Panc1 (cell line): ENCODE data around the gene FHAD1. TPM values are rescaled to one million over a fixed set of nuclear protein-coding genes. Genes with fewer than 3 reads are reported as not detected.

Experiments
- ATAC-seq: fragments of 200-7000 bp; cut with Tn5 transposase; 2 replicates; pipeline ENCODE4 v1.9.1; 2020; ENCODE audit warnings: mild to moderate bottlenecking, moderate library complexity
- BruUV-seq: library from RNA; stranded (reverse); fragments of 400-500 nt; replicated peaks from 2 replicates; lab custom pipeline; 2021; lab: Mats Ljungman, UMichigan
- CTCF ChIA-PET: fragments of 300-600 bp; sonication (Branson Sonifier 250); formaldehyde crosslinking; loops from one replicate; lab custom pipeline; 2022; ENCODE audit warnings: antibody characterized with exemption; lab: Charles Lee
- POLR2A ChIA-PET: fragments of 300-600 bp; sonication (Branson Sonifier 250); formaldehyde crosslinking; loops from one replicate; lab custom pipeline; 2022; ENCODE audit warnings: antibody characterized with exemption; lab: Charles Lee
- DNase-seq: peaks from one replicate; pipeline ENCODE4 v3.0.0-alpha.2; 2010; ENCODE audit warnings: low read depth, low spot score
- H3K27ac ChIP-seq: 2 replicates; pipeline ENCODE4 v1.5.1; 2011; ENCODE audit warnings: mild to moderate bottlenecking, low read length, inconsistent platforms
- H3K27me3 ChIP-seq: fragments of 200-500 bp; sonication (Bioruptor generic); 2 replicates; pipeline ENCODE4 v1.6.0; 2014; ENCODE audit warnings: low read length, inconsistent platforms; ENCODE audit not compliant: control insufficient read depth, insufficient read depth
- H3K36me3 ChIP-seq: fragments of 200-500 bp; sonication (Bioruptor generic); 2 replicates; pipeline ENCODE4 v1.5.1; 2014; ENCODE audit warnings: inconsistent platforms, mild to moderate bottlenecking, low read length, moderate library complexity; ENCODE audit not compliant: control insufficient read depth, insufficient read depth
- H3K4me1 ChIP-seq: 2 replicates; pipeline ENCODE4 v1.5.1; 2011; ENCODE audit warnings: inconsistent platforms, mild to moderate bottlenecking, low read length, moderate library complexity; ENCODE audit not compliant: control insufficient read depth, insufficient read depth
- H3K4me3 ChIP-seq, 2 experiments: 2 replicates each; pipeline ENCODE4 v1.5.1; 2011 to 2012; ENCODE audit warnings: low read depth in 2 of 2, low read length in 2 of 2, mild to moderate bottlenecking in 2 of 2, inconsistent platforms in 1 of 2, moderate library complexity in 1 of 2
- H3K9me3 ChIP-seq: fragments of 200-500 bp; sonication (Bioruptor generic); 2 replicates; pipeline ENCODE4 v1.5.1; 2014; ENCODE audit warnings: low read depth, mild to moderate bottlenecking, inconsistent platforms, low read length, moderate library complexity; ENCODE audit not compliant: control insufficient read depth, insufficient read depth
- POLR2AphosphoS5 ChIP-seq: IDR thresholded peaks from 2 replicates; pipeline ENCODE4 v1.6.1; 2012; ENCODE audit warnings: mild to moderate bottlenecking, low read depth, low read length, moderate library complexity
- SIN3A ChIP-seq: IDR thresholded peaks from 2 replicates; pipeline ENCODE4 v1.6.1; 2012; ENCODE audit warnings: low read depth, mild to moderate bottlenecking, low read length, moderate library complexity, borderline replicate concordance; ENCODE audit not compliant: insufficient read depth
- TCF7L2 ChIP-seq: IDR thresholded peaks from 2 replicates; pipeline ENCODE4 v1.6.1; 2011; ENCODE audit warnings: mild to moderate bottlenecking, low read depth, low read length, inconsistent platforms
- in situ Hi-C: cut with HindIII; loops from 2 replicates; pipeline ENCODE4 v1.10.0; 2016; ENCODE audit warnings: low sequenced_read_pairs, low pct_unique_long_range_greater_than_20kb
- intact Hi-C: fragments of 100-400 bp; cut with micrococcal nuclease; formaldehyde crosslinking; loops from one replicate; pipeline ENCODE4 v1.10.0; 2022; ENCODE audit not compliant: unreplicated experiment
- total RNA-seq: library from RNA; stranded (reverse); gene quantifications from one replicate; pipeline ENCODE4 v1.2.1, GENCODE V29; 2021; ENCODE audit not compliant: unreplicated experiment
- TF ChIP-seq, protein P1 (sequence below): fragments of 450-650 bp; IDR thresholded peaks from 2 replicates; pipeline ENCODE4 v1.5.1; 2017; ENCODE audit warnings: mild to moderate bottlenecking
- TF ChIP-seq, protein P2 (sequence below), 2 experiments: IDR thresholded peaks; 2 replicates each; pipeline ENCODE4 v1.6.1; 2011 to 2012; ENCODE audit warnings: low read depth in 2 of 2, control low read depth in 1 of 2, low read length in 1 of 2, mild to moderate bottlenecking in 1 of 2, moderate library complexity in 1 of 2; ENCODE audit not compliant: insufficient read depth in 1 of 2

The FHAD1 gene
- total RNA-seq, 1 experiment from 2014 or later = 0.23 TPM

DNA sequence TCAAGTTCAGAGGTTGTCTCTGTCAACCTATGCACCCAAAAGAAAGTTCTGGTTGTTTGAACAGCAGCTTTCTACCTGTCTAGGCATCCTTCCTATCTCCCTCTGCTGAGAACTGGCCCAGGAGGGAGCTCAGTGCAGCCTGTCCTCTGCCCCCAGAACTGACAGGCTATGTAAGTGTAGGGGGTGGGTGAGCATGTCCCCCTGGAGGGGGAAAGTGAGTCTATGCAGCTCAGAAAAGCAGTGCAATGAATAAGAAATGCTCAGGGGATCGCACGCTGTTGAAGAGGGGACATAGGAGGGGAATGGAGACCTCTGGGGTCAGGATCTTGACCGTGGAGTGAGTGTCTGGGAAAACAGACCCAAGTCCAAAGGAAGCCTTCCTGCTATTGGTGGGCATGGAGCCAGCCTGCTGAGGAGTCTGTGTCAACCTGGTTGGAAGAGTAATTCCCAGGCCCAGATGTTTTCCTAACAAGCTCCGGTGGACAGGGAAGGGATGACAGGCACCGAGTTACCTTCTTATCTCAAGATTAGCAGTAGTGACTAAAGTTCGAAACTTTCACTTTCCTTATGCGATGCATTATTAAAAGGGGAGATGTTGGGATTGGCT is 26.1 kb upstream of the FHAD1 start:
- POLR2A ChIA-PET = interaction anchor here (0.6 to 0.7 kb wide), 2 partner anchors 13 to 24 kb away, joined by 3 read pairs; no protein-coding TSS in a partner anchor
- ATAC-seq = no peak
- H3K36me3 ChIP-seq = no peaks in the 10 kb centered on the region

DNA sequence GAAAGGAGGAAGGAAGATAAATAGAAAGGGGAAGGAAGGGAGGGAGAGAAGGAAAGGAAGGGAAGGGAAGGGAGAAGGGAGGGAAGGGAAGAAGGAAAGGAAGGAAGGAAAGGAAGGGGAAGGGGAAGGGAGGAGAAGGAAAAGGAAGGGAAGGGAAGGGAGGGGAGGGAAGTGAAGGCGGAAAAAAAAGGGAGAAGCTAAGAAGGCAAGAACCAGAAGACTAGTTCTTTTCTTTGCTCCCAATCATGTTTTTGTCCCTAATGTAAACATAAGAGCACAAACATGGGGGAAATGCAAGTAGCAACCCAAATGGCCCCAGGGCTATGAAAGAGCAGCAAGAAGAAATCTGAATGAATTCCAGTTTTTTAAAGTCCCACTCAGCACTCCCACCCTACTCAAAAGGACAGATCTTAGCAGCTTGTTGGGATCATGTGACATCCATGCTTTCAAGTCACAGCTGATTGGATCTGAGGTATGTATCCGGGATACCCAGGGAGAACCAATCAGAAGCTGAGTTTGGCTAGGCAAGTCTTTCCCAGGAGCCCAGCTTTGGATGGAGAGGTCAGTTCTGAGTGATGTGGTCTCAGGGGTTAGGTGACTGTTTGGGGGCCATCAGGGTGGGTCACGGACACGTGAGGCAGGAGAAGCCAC is 24.2 kb upstream of the FHAD1 start:
- Histone ChIP-seq H3K4me1 (no peaks in the 10 kb centered on the region), H3K36me3 (no peaks in the 10 kb centered on the region), H3K9me3 (no peaks in the 10 kb centered on the region), H3K27me3 (no peaks in the 10 kb centered on the region), H3K4me3 (no peak overlapping the region), H3K27ac (no peak overlapping the region)
- TF ChIP-seq, protein P1, sequence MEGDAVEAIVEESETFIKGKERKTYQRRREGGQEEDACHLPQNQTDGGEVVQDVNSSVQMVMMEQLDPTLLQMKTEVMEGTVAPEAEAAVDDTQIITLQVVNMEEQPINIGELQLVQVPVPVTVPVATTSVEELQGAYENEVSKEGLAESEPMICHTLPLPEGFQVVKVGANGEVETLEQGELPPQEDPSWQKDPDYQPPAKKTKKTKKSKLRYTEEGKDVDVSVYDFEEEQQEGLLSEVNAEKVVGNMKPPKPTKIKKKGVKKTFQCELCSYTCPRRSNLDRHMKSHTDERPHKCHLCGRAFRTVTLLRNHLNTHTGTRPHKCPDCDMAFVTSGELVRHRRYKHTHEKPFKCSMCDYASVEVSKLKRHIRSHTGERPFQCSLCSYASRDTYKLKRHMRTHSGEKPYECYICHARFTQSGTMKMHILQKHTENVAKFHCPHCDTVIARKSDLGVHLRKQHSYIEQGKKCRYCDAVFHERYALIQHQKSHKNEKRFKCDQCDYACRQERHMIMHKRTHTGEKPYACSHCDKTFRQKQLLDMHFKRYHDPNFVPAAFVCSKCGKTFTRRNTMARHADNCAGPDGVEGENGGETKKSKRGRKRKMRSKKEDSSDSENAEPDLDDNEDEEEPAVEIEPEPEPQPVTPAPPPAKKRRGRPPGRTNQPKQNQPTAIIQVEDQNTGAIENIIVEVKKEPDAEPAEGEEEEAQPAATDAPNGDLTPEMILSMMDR = no peak
- TF ChIP-seq TCF7L2 = no peak
- no peak for TF ChIP-seq SIN3A
- no peak for TF ChIP-seq POLR2AphosphoS5
- TF ChIP-seq, protein P2, sequence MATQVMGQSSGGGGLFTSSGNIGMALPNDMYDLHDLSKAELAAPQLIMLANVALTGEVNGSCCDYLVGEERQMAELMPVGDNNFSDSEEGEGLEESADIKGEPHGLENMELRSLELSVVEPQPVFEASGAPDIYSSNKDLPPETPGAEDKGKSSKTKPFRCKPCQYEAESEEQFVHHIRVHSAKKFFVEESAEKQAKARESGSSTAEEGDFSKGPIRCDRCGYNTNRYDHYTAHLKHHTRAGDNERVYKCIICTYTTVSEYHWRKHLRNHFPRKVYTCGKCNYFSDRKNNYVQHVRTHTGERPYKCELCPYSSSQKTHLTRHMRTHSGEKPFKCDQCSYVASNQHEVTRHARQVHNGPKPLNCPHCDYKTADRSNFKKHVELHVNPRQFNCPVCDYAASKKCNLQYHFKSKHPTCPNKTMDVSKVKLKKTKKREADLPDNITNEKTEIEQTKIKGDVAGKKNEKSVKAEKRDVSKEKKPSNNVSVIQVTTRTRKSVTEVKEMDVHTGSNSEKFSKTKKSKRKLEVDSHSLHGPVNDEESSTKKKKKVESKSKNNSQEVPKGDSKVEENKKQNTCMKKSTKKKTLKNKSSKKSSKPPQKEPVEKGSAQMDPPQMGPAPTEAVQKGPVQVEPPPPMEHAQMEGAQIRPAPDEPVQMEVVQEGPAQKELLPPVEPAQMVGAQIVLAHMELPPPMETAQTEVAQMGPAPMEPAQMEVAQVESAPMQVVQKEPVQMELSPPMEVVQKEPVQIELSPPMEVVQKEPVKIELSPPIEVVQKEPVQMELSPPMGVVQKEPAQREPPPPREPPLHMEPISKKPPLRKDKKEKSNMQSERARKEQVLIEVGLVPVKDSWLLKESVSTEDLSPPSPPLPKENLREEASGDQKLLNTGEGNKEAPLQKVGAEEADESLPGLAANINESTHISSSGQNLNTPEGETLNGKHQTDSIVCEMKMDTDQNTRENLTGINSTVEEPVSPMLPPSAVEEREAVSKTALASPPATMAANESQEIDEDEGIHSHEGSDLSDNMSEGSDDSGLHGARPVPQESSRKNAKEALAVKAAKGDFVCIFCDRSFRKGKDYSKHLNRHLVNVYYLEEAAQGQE (IDR thresholded peaks at IDR 0.05; ENCODE audit: insufficient read depth in 1 of 2, low read depth in 2 of 2, low read length in 1 of 2) = no peak
- intact Hi-C loops (no loop called here), in situ Hi-C loops (no loop called here)
- ChIA-PET CTCF (no interaction called here), POLR2A (no interaction called here)
- ATAC-seq = no peak
- DNase-seq = no peak
- no TSS peak for BruUV-seq

More for the DNA sequence above, 26.1 kb upstream of the FHAD1 start:
- intact Hi-C loops (no loop called here), in situ Hi-C loops (no loop called here)
- BruUV-seq = no TSS peak
- H3K27ac ChIP-seq = no peak overlapping the region
- CTCF ChIA-PET = interaction anchor here (0.5 to 0.7 kb wide), 3 partner anchors 10 to 27 kb away, joined by 3 to 5 read pairs (median 3); no protein-coding TSS in a partner anchor
- TF ChIP-seq, protein P2 (IDR thresholded peaks at IDR 0.05; ENCODE audit: insufficient read depth in 1 of 2, low read depth in 2 of 2, low read length in 1 of 2) = no peak
- no peak for TF ChIP-seq TCF7L2
- H3K4me1 ChIP-seq = no peaks in the 10 kb centered on the region
- H3K27me3 ChIP-seq = no peaks in the 10 kb centered on the region
- no peak for DNase-seq
- H3K4me3 ChIP-seq = no peak overlapping the region
- no peaks in the 10 kb centered on the region for H3K9me3 ChIP-seq
